ENCODE data around the gene CCDC102A.

CCDC102A gene

DNA sequence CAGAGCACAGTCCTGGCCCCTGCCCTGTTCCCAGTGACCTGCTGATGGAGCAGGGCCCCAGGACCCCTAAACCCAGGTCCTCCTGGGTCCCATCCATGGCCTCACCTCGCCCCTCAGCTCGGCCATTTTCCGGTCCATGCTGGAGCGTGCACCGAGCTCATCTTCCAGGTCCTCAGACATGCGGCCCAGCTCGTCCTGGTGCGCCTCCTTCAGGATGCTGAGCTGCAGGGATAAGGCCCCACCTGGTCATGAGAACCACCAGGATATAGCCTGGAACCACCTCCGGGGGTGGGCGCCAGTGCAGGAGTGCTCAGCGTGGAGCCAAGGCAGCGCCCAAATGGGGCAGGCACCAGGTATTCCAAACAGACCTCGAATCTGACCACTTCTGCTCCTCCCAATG, 17.9 kb downstream of the CCDC102A start:
- no peak for DNase-seq (ENCODE audit: low read depth)

DNA sequence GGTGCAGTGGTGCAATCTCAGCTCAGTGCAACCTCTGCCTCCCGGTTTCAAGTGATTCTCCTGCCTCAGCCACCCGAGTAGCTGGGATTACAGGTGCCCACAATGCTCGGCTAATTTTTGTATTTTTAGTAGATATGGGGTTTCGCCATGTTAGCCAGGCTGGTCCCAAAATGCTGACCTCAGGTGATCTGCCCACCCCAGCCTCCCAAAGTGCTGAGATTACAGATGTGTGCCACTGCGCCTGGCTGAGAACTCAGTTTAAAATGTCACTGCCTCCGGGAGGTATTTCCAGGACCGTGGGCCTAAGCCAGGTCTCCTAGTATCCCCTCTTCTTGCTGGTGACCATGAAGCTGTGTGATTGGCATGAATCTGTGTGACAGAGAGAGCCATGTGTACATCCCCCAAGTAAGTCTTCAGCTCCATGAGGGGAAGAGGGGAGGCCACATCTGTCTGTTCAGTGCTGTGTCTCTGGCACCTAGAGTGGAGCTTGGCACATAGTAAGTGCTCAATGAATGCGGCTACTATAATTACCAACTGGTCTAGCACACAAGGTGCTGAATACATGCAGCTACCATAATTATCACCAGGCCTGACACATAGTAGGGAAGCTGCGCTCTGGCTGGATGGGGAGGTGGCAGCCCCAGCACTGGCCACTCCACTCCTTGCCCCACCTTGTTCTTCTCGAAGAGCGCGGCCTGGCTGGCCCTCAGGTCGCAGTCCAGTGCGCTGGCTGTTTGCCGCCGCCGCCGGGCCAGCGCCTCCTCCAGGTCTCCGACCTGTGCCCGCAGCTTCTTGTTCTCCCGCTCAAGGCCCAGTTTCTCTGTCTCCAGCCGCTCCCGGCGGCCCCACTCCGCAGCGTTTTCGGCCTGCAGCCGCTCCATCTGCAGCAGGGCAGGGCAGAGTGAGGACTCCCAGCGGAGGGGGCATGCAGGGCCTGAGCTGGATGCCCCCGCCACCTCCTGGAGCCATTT, 18.7 kb downstream of the CCDC102A start:
- no peak for DNase-seq (ENCODE audit: low read depth)

DNA sequence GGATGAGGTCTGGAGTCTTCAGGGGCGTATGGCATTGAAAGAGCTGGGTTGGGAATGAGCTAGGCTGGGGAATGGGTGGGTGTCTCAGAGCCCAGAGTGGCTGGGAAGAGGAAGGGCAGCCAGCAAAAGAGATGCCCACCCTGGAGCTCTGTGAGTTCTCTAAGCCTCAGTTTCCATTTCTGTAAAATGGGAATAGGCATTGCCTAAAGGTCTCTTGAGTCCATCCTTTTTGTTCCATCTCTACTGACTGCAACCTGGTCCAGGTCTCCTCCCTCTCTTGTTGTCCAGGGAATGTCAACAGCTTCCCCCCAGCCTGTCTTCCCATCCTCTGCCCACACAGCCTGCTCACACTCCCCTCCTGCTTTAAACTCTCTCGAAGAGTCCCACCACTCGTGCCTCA, 19.6 kb downstream of the CCDC102A start:
- DNase-seq (ENCODE audit: low read depth), result no peak

DNA sequence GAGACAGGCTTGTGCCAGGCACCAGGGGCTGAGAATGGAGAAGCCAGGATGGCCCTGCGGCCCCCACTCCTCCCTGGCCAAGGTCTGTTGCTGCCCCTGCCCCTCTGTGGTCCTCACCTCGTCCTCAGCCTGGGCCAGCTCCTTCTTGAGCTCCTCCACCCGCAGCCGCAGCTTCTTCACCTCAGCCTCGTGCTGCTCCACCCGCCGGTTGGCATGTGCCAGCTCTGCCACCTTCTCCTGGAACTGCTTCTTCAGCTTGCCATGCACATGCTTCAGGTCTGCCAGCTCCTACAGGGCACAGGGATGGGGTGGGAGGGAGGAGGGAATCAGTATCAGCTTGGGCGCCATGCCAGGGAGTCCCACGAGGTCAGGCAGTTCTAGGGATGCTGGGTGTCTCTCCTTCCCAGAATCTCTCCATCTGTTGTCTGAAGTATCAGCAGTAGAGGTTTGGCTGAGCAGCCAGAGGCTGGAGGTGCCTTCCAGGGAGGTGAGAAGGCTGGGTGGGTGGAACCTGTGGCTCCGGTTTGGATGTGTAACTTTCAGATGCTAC, 20.1 kb downstream of the CCDC102A start:
- no peak for DNase-seq (ENCODE audit: low read depth)

DNA sequence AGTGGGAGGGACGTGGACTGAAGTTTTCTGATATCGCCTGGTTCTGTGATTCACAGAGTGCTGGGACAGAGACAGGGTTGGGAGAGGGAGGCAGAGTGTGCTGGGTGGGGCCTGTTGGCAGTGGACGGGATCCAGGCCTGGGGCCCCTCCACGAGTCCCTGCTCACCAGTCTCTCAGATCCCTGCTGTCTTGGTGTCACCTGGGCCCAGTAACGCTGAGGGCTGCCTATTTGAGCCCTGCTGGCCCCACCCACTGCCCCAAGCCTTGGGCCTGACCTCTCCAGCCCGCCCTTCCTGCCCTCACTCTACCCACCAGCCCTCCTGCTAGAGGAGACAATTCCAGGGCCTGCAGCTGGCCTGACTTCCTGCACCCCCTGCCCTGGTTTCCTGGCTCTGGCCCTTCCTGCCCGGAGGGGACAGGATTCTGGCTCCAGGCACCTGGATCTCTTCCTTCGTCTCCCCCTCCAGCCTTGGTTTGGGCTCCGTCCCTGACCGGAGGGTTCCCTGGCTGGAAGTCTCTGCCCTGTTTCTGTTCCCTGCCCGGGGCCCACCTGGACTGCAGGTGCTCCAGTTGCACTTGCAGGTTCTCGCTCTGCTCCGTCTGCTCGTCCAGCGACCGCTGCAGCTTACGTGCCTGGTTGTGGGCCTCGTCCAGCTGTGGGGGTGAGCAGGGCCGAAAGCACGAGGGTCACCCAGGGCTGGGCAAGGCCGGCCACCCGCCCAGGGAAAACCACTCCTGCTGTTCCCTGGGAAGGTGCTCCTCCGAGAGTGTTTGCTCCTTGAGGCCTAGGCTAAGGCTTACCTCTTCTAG, 21.4 kb downstream of the CCDC102A start:
- DNase-seq (ENCODE audit: low read depth), result no peak

DNA sequence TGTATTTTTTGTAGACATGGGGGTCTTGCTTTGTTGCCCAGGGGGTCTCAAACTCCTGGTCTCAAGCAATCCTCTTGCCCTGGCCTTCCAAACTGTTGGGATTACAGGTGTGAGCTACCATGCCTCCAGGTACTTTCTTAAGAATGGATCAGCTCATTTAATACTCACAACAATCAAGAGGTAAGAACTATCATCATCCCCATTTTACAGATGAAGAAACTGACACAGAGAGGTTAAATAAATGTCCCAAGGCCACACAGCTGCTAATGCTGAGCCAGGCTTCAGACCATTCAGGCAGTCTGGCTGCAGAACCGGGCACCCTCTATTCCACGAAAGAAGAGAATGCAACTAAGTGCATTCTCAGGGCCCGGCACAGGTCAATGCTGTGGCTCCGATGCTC, 22.0 kb downstream of the CCDC102A start:
- DNase-seq (ENCODE audit: low read depth), result no peak

DNA sequence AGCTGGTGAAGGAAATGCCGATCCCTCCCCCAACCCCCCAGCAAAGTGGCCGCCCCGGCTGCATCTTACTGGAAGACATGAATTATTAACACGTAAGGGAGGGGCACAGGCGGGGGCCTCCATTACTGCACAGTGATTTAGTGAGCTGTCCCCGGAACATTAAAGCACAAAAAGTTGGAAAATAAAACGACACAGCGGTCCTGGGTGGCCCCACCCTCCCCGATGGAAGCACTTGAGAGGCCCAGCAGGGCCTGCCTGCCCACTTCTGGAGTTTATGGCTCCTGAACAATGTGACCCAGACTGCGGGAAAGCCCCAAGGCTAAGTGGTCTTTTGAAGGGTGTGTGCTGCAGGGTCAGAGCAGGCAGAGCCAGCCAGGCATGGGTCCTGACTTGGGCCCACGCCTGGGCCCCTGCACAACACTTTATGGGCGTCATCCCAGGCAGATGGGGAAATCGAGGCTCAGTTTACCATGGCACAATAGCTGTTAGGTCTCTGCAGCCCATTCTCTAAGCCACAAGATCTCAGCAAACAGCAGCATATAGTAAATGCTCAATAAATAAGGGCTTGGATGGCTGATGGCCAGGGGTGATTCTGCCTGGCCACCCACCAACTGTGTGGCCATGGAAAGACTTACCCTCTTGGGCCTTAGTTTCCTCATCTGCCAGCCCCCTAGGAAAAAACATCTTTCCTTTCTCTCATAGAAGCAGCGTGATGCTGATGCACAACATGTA, 22.8 kb downstream of the CCDC102A start:
- peak; percentile 28 for DNase-seq (ENCODE audit: low read depth)

DNA sequence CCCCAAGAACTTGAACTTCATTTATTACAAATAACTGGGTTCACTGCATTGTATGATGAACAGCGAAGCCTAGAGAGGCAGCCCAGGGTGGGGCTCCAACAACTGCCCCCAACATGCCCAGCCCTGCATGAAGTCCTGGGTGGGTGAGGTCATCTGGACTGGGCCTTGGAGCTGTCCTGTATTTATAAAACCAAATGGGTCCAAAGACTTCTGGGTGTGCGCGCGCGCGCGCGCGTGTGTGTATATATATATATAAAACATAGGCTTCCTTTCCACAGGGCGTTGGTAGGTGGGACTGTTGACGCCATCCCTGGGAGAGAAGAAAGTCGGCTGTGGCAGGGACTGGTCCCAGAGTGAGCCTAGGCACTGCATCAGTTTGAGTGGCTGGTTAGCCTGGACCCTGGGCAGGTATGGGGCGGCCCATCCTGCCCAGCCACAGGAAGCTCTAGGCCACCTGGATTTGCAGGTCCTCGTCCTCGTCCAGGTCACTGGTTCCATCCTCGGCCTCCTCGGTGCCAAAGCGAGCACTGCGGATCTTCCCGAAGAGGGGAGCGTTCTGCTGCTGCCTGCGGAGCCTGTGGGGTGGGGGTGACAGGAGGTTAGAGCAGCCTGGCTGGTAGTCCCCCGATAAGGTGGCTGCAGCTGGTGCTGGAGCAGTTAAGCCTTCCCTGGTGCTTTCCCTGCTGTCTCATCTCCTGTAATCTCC, 23.9 kb downstream of the CCDC102A start:
- no peak for DNase-seq (ENCODE audit: low read depth)

DNA sequence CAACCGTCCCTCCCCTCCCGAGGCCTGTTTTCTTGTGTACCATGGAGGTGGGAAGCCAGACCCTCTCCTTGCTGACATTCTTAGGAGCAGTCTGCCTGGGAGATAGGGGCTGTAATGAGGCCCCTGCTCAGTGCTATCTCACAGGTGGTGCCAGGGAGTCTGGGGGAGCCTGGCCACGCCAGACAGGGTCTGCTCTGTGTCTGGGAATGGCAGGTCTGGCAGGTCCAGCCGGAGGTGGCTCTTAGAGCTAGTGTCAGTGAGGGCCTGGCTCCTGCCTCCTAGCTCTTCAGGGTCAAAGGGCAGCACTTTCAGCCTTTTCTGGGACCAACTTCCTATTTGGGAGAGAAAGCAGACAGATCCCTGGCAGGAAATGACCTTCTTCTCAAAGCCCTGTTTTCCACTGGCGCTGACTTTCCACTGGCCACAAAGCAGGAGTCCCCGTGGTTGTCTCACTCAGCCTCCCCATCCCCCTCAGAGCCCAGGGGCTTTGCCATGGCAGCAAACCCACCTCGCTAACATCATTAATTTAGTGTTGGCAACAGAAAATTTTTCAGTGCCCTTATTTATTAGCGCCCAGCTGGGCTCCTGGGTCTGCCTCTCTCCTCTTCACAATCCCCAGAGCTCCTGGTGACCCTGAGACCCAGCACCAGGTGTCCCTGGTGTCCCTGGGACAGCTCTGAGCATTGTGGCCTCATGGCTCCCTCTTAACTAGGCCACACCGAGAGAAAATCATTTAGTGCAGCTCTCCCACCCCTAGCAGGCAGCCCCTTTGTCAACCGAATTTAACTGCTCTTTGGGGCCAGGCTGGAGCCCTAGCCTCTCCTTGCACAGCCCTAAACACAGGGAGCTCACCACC, 26.1 kb downstream of the CCDC102A start:
- DNase-seq (ENCODE audit: low read depth), result no peak

DNA sequence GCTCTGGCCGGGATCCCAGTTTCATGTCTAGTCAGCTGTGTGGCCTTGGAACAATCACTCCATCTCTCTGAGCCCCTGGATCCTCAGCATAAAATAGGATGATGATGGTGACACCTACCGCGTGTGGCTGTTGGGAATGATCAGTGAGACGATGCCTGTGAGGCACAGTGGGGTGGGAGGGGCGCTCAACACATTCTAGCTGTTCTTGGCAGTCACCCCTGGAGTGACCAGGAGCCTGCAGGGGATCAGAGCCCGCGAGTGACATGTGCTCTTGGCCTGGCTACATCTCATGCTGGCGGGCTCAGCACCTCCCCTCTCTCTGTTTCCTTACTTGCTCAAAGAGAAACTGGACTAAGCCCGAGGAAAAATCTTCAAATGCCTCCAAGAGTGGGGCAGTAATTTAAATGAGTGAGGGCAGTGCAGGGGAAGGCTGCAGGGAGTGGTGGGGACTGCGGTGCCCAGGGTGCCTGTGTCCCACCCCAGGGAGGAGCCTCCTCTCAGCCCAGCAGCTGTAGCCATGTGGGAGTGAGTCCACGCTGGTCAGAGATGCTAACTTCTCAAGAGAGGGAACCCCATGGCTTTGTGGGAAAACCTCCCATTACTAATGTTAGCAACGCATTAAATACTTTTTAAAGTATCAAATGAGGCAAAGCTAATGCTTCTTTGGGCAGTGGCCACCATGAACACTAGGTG, 27.0 kb downstream of the CCDC102A start:
- DNase-seq (ENCODE audit: low read depth), result no peak

DNA sequence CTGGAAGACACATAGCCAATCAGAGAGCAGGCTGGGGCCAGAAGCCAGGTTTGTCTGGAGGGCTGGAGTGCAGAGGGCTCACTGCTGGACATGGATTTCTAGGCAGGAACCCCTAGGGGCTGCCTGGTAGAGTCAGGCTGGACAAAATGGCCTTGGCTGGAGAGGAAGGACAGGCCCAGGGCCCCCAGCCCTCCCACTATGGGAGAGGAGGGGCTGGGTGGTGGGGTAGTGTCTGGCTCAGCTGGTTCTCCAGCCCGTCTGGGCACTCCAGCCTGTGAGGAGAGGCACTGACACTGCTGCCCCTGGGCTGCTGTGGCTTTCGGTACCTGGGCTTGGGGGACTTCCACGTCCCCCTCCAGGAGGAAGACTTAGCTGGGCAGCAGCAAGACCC, 28.3 kb downstream of the CCDC102A start:
- no peak for DNase-seq (ENCODE audit: low read depth)

DNA sequence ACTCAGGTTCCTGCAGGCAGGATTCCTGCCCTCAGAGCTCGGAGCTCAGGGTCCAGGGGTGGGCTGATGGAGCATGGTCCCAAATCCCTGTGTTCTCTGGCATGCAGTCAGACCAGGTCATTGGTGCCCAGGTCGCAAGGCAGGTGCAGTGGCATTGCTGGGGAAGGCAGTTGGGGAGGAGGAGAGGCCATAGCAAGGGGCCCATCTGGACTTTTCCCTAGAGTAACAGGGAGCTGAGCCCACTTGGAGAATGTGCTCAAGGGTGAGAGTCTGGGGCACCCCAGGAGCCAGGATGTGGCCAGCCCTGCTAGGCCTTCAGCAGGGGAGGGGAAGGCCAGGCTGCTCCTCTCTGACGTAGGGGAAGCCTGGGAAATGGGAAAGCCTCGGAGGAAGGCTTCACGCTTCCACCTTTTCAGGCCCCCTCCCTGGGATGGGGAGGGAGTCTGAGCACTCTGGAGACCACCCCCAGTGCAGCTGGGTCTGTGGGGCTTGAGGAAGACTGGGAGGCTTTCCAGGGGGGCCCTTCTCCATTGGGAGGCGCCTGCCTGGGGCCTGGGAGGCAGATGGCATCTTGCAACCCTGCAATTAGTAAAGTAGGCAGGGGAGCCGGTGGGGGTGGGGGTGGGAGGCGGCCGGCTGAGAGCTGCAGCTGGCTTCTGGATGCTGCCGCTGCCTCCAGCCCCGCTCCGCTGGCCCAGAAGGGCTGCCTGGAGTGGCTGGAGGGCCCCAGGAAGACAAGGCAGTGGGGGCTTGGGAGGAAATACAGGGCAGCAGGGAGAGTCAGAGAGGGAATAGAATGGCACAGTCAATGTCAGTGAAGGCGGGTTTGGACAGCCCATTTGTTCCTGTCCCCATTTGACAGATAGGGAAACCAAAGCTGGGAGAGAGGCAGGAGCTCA, 29.0 kb downstream of the CCDC102A start:
- DNase-seq (ENCODE audit: low read depth), result no peak

DNA sequence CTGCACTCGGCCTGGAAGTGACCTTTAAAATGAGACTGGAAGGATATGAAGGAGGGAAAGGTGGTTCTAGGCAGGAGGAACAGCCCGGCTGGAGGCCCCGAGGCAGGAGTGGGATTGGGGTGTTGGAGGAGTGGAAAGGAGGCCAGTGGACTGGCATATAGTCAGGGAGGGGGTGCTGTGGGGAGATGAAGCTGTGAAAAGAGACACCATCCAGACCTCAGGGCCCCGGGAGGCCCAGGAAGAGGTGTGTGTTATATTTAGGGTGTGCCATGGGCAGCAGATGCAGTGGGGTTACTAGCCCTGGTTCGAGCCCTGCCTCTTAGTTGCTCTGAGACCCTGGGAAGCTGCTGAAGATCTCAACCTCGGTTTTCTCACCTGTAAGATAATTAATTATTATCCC, 31.2 kb downstream of the CCDC102A start:
- DNase-seq (ENCODE audit: low read depth), result no peak

DNA sequence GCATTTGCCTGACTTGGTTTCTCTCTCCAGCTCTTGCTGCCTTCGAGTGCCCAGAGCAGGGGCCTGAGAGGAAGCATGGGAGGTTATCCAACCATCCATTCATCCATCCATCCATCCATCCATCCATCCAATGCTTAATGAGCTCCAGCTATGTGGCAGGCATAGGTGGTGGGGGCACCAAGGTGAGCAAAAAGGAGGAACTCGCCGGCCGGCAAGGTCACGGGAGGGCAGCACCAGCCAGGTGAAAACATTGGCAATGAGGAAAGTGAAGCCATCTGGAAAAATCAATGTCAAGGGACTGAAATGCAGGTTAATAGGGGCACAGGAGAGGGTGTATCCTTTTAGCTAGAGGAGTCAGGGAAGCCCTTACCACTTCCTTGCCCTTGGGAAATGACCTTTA, 31.9 kb downstream of the CCDC102A start:
- no peak for DNase-seq (ENCODE audit: low read depth)

DNA sequence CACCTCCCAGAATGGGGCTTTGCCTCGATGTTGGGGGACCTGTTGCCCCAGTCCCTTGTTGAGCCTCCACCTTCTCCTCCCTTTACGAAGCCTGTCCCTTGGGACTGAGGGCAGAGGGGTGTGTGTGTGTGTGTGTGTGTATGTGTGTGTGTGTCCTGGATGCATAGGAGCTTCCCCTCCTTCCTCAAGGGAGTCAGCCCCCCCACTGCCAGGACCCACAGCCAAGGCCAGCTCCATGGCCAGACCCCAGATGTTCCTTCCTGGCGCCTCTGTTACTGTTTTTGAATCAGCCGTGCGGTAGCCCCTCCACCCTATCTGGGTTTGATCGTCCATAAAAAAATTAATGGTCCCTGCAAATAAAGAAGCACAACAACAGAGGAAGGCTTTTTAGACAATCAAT, 32.4 kb downstream of the CCDC102A start:
- no peak for DNase-seq (ENCODE audit: low read depth)

DNA sequence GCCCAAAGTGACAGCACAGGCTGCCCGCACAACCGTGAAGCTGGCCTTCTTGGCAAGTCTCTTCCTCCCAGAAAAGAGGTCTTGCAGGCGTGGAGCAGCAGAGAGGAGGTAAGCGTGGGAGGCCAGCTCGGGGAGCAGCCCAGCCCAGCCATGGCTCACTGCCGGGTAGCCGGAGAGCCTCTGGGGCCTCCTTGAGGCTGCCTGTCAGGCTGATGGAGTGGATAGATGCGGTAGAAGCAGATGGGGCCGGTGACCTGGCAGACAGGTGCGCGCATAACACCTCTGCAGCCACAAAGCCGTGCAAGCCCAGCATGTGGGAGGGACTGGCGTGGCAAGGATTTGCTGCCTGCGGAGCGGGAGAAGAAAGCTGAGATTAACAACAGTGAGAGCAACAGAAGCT, 33.0 kb downstream of the CCDC102A start:
- no peak for DNase-seq (ENCODE audit: low read depth)

DNA sequence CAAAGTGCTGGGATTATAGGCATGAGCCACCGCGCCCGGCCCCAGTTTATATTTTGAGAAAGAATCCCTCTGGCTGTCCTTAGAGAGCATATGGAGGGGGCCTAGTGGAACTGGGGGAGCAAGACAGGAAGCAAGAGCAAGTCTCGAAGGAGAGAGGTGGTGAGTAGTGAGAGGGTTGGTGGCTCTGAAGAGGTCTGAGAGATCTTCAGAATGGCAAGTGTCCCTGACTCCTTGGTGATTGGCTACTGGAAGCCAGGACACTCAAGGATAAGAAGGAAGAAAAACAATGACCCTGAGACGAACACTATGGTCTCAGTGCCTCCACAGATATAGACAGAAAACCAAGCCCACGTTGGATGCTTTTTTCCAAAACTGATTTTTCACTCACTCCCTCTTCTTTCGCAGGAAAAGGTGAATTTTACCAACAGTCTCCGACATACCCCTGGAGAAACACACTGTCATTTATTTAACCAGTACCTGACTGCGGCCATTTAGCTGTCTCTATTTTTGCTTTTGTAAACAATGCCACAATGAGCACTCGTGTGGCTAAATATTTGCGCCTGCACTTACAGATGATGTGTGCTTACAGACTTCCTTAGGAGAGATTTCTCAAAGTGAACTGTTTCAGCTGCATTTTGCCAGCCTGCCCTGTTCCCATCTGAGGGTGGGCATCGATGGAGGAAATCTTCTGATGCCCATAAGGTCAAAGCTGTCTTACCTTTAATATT, 34.2 kb downstream of the CCDC102A start:
- DNase-seq (ENCODE audit: low read depth), result no peak

DNA sequence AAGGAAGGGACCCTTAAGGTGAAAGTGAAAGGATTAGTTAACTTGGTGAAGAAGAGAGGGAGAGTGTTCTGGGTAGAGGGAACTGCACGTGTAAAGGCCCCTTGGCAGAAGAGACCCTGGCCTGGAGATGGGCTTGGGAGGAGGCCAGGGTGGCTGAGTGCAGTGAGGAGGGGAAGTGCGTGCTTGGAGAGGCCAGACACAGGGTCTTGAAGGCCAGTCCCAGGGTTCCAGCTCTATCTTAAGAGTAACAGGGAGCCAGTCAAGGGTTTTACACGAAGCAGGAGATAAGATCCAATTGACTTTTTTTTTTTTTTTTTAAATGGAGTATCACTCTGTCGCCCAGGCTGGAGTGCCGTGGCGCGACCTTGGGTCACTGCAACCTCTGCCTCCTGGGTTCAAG, 34.9 kb downstream of the CCDC102A start:
- DNase-seq (ENCODE audit: low read depth), result no peak
